ENCODE results near the gene HAUS8. TPM values are rescaled to one million over a fixed set of nuclear protein-coding genes. Genes with fewer than 3 reads are reported as not detected.
"Not testable (repeated sequence)": the region's sequence is repeated elsewhere in the genome, so short reads cannot be mapped to it uniquely, and the experiment has no call there.

Gene HAUS8
- total RNA-seq, 4 donors from 2014 or later: 3.0 to 5.8 (median 3.2) TPM

DNA sequence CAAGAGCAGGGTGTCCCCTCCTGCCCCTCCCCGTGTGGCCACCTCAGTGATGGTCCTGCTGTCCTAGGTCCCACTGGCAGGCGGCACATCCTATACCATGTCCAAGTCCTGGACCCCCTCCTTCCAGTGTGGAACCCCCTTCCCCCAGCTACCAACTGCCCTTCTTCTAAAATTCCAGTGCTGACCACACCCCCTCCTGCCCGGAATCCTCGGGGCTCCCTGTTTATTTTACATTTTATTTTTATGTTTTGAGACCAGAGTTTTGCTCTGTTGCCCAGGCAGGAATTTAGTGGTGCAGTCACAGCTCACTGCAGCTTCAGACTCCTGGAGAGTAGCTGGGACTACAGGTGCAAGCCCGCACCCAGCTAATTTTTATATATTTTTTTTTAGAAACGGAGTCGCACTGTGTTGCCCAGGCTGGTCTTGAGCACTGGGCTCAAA, 47.7 kb downstream of the HAUS8 start:
- no peaks in the 10 kb centered on the region for H3K36me3 ChIP-seq
- no peak for DNase-seq
- WGBS, 2 donors: 58 to 68% methylated on average over 7 of the region's 7 CpGs
- no peak overlapping the region for H3K4me3 ChIP-seq
- H3K27ac ChIP-seq: no peak overlapping the region
- peaks cover 0 to 17% (median 0%) of the 10 kb centered on the region in 3 donors for H3K9me3 ChIP-seq
- peaks cover 7 to 82% (median 9%) of the 10 kb centered on the region in 4 donors for H3K27me3 ChIP-seq
- intact Hi-C loops (cut with DNase I): no loop called here
- TF ChIP-seq, protein P1, sequence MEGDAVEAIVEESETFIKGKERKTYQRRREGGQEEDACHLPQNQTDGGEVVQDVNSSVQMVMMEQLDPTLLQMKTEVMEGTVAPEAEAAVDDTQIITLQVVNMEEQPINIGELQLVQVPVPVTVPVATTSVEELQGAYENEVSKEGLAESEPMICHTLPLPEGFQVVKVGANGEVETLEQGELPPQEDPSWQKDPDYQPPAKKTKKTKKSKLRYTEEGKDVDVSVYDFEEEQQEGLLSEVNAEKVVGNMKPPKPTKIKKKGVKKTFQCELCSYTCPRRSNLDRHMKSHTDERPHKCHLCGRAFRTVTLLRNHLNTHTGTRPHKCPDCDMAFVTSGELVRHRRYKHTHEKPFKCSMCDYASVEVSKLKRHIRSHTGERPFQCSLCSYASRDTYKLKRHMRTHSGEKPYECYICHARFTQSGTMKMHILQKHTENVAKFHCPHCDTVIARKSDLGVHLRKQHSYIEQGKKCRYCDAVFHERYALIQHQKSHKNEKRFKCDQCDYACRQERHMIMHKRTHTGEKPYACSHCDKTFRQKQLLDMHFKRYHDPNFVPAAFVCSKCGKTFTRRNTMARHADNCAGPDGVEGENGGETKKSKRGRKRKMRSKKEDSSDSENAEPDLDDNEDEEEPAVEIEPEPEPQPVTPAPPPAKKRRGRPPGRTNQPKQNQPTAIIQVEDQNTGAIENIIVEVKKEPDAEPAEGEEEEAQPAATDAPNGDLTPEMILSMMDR (IDR thresholded peaks at IDR 0.05): no peak
- no peak for TF ChIP-seq POLR2A (IDR thresholded peaks at IDR 0.05)
- peaks cover 0 to 20% (median 0%) of the 10 kb centered on the region in 3 donors for H3K4me1 ChIP-seq

DNA sequence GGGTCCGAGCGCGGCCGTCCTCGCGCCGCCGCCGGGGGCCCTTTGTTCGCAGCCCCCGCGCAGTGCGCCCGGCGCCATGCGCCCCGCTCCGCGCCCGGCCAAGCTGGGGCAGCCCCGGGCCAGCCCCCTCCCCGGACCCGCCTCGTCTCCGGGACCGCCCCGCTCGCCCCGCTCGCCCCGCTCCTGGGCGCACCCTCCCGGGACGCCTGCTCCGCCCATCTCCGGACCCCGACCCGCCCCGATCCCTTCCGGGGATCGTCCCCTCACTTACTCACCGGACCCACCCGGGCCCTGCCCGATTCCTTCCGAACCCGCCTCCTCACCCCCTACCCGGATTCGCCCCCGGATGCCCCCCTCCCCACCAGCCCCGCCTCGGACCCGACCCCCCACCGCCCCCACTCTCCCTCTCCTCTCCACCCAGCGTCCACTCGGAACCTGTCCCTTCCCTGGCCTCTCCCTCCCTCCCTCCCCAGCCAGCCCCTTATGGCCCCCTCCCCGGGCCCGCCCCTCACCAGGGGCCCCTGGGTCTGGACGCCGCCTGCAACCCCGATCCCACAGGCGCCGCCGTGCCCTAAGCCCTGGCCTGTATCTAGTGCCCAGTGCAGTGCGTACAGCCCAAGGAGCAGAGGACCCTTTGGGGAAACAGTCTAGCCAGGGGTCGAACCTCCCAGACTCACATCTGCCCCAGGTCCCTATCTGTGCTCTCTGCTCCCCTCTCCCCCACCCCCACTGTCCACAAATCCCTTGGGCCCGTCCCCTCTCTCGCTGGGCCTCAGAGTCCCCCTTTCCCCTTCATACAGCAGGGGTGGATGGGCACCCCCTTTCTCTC, 48.3 kb downstream of the HAUS8 start, which contains the start of gene CPAMD8:
CPAMD8 (minus strand) TSS at position 105 of the 829 bp plus-strand sequence. CDS start 168 bp downstream, outside the sequence.
- Histone ChIP-seq H3K27ac (no peak within 1 kb of the TSS), H3K4me1 (peaks cover 0 to 20% (median 0%) of the 10 kb centered on the region in 3 donors), H3K36me3 (no peaks in the 10 kb centered on the region), H3K9me3 (peaks cover 0 to 20% (median 0%) of the 10 kb centered on the region in 3 donors), H3K4me3 (peak within 1 kb of the TSS in 2 of 4 donors; percentile 23 to 29), H3K27me3 (peaks cover 7 to 85% (median 9%) of the 10 kb centered on the region in 4 donors)
- WGBS, 2 donors: 20 to 31% methylated on average over 2 of the region's 67 CpGs
- intact Hi-C loops (cut with DNase I): no loop called here
- no peak for DNase-seq
- TF ChIP-seq, protein P1 (IDR thresholded peaks at IDR 0.05): no peak
- no peak for TF ChIP-seq POLR2A (IDR thresholded peaks at IDR 0.05)

DNA sequence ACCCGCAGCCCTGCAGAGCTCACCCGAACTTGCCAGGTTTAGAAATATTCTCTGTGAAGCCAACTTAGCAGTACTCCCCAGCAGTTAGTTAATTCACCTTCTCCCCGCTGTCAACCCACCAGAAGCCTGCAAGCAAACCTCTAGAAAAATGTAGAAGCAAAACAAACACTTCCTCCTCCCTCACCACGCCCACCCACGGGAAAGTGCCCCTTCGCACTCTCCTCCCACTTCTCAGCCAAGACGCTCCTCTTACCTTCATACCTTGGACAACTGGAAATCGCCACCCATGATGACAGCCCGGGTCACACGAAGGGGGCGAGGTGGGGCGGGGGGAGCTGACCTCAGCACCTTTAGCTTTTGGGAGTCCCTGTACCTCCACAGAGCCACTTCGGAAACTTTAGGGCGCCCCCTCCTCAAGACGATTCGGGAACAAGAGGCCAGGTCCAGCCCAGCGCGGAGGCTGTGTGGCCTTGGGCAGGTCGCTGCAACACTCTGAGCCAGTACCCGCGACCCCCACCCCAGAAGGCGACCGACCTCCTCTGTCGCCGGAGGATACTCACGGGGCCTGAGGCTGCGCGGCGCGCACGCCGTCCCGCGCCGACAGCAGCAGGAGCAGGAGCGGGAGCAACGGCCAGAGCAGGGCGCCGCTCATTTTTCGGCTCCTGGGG, 49.1 kb downstream of the HAUS8 start:
- Histone ChIP-seq H3K9me3 (peaks cover 0 to 20% (median 0%) of the 10 kb centered on the region in 3 donors), H3K27me3 (peaks cover 7 to 88% (median 9%) of the 10 kb centered on the region in 4 donors), H3K27ac (no peak overlapping the region), H3K36me3 (no peaks in the 10 kb centered on the region), H3K4me3 (peak overlapping the region in 2 of 4 donors; percentile 23 to 29), H3K4me1 (peaks cover 0 to 20% (median 0%) of the 10 kb centered on the region in 3 donors)
- TF ChIP-seq POLR2A (IDR thresholded peaks at IDR 0.05): no peak
- TF ChIP-seq, protein P1 (IDR thresholded peaks at IDR 0.05): no peak
- no peak for DNase-seq
- intact Hi-C loops (cut with DNase I): no loop called here
- WGBS, 2 donors: 0 to 6% methylated on average over 6 of the region's 40 CpGs

DNA sequence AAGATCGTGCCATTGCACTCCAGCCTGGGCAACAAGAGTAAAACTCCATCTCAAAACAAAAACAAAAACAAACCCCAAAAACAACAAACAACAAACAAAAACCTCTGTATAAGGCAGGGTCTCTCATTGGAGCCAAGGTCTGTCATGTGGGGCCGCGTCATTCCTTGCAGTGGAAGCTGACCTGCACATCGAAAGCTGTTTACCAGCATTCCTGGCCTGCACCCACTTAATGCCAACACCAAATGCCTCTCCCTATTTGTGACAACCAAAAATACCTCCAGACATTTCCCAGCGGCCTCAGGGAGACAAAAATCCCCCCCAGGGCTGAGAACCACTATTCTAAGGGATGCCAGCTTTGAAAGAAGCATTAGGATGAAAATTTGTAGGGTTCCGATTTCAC, 49.9 kb downstream of the HAUS8 start:
- Histone ChIP-seq H3K9me3 (peaks cover 0 to 20% (median 0%) of the 10 kb centered on the region in 3 donors), H3K27me3 (peaks cover 7 to 88% (median 9%) of the 10 kb centered on the region in 4 donors), H3K27ac (no peak overlapping the region), H3K36me3 (no peaks in the 10 kb centered on the region), H3K4me1 (peaks cover 0 to 20% (median 0%) of the 10 kb centered on the region in 3 donors), H3K4me3 (no peak overlapping the region)
- no peak for DNase-seq
- WGBS, 2 donors: 68 to 90% methylated on average over 4 to 6 of the region's 6 CpGs
- intact Hi-C loops (cut with DNase I): no loop called here
- TF ChIP-seq POLR2A (IDR thresholded peaks at IDR 0.05): no peak
- TF ChIP-seq, protein P1 (IDR thresholded peaks at IDR 0.05): no peak

DNA sequence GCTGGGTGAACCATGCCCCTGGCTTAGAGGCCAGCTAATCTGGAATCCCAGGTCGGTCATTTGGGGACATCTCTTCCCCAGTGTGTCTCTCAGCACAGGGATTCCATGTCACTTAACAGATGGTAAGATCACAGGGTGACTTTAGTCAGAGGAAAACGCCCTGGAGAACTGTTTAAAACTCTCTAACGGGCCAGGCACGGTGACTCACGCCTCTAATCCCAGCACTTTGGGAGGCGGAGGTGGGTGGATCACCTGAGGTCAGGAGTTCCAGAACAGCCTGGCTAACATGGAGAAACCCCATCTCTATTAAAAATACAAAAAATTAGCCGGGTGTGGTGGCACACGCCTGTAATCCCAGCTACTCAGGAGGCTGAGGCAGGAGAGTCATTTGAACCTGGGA, 50.3 kb downstream of the HAUS8 start:
- H3K4me3 ChIP-seq; H3K27ac ChIP-seq; DNase-seq; H3K36me3 ChIP-seq; intact Hi-C loops (cut with DNase I): not testable (repeated sequence)
- peaks cover 0 to 20% (median 0%) of the 10 kb centered on the region in 3 donors for H3K4me1 ChIP-seq
- WGBS, 2 donors: 54 to 68% methylated on average over 8 of the region's 8 CpGs
- peaks cover 0 to 20% (median 0%) of the 10 kb centered on the region in 3 donors for H3K9me3 ChIP-seq
- H3K27me3 ChIP-seq: peaks cover 7 to 84% (median 9%) of the 10 kb centered on the region in 4 donors
